ENCODE measurements around the gene KCNMA1. TPM values are rescaled to one million over a fixed set of nuclear protein-coding genes. Genes with fewer than 3 reads are reported as not detected.
"Not testable (repeated sequence)": the region's sequence is repeated elsewhere in the genome, so short reads cannot be mapped to it uniquely, and the experiment has no call there.

The KCNMA1 gene
- total RNA-seq, 1 experiment from 2014 or later, result 143 TPM

DNA sequence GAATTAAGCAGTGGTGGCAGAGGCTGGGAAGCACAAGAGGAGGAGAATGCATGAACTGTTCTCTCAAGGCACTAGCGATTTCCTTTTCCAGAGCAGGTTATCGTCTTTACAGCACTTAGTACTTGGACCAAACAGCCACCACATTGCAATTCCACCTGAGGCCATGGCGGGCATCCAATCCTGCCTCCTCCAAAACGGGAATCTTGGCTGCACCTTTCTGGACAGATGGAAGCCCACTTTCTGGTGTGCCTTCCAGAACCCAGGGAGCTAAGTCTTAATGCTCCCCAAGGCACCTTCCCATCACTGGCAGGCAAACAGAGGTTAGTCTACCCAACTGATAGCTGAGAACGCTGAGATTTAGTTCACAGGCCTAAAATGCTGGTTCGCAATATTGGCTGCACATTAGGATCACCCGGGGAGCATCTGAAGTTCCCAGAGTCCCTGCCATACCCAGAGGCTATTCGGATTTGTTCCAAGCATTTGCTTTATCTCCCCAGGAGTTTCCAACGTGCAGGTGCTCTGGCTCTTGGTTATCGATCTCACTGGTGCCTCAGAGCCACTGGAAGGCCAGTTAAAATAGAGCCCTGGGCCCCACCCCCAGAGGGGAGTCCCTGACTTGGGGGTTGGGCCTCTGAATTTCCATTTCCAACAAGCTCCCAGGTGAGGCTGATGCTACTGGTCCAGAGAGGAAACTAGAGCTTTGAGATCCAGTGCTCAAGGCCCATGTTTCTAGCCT, 62.2 kb downstream of the KCNMA1 start:
- H3K27ac ChIP-seq (ENCODE audit: low read length), result no peak overlapping the region
- no TSS peak for BruUV-seq (replicated peaks)
- H3K9me2 ChIP-seq (replicated peaks; ENCODE audit: low read length), result no peaks in the 10 kb centered on the region
- H3K4me1 ChIP-seq (ENCODE audit: insufficient read depth, low read length), result peaks cover 21% of the 10 kb centered on the region
- no peak for ATAC-seq
- H2AFZ ChIP-seq (ENCODE audit: low read length), result no peak overlapping the region
- ChIA-PET CTCF (no interaction called here), POLR2A (ENCODE audit: unreplicated experiment) (no interaction called here)
- no peaks in the 10 kb centered on the region for H4K20me1 ChIP-seq (ENCODE audit: low read length)
- no peaks in the 10 kb centered on the region for H3K36me3 ChIP-seq (ENCODE audit: low read depth, low read length)
- H3K9me3 ChIP-seq (ENCODE audit: low read length), result no peaks in the 10 kb centered on the region
- H3K4me2 ChIP-seq (ENCODE audit: low read length), result no peak overlapping the region
- H3K27me3 ChIP-seq (ENCODE audit: low read length), result no peaks in the 10 kb centered on the region
- peaks cover 62% of the 10 kb centered on the region for H3K79me2 ChIP-seq (ENCODE audit: low read length)
- DNase-seq, result no peak
- intact Hi-C loops (cut with micrococcal nuclease), result no loop called here
- H3F3A ChIP-seq (ENCODE audit: low read length, unreplicated experiment), result peaks cover 6% of the 10 kb centered on the region
- TF ChIP-seq EZH2 (IDR thresholded peaks at IDR 0.05; ENCODE audit: low read length, unreplicated experiment) (no peak), EZH2phosphoT487 (IDR thresholded peaks at IDR 0.05; ENCODE audit: borderline replicate concordance, low read length) (no peak)
- TF ChIP-seq, protein P1, sequence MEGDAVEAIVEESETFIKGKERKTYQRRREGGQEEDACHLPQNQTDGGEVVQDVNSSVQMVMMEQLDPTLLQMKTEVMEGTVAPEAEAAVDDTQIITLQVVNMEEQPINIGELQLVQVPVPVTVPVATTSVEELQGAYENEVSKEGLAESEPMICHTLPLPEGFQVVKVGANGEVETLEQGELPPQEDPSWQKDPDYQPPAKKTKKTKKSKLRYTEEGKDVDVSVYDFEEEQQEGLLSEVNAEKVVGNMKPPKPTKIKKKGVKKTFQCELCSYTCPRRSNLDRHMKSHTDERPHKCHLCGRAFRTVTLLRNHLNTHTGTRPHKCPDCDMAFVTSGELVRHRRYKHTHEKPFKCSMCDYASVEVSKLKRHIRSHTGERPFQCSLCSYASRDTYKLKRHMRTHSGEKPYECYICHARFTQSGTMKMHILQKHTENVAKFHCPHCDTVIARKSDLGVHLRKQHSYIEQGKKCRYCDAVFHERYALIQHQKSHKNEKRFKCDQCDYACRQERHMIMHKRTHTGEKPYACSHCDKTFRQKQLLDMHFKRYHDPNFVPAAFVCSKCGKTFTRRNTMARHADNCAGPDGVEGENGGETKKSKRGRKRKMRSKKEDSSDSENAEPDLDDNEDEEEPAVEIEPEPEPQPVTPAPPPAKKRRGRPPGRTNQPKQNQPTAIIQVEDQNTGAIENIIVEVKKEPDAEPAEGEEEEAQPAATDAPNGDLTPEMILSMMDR (conservative IDR thresholded peaks at IDR 0.05; ENCODE audit: low read depth, low read length), result no peak
- H3K4me3 ChIP-seq (ENCODE audit: low read length), result no peak overlapping the region
- no peak overlapping the region for H3K9ac ChIP-seq (ENCODE audit: low read length)

DNA sequence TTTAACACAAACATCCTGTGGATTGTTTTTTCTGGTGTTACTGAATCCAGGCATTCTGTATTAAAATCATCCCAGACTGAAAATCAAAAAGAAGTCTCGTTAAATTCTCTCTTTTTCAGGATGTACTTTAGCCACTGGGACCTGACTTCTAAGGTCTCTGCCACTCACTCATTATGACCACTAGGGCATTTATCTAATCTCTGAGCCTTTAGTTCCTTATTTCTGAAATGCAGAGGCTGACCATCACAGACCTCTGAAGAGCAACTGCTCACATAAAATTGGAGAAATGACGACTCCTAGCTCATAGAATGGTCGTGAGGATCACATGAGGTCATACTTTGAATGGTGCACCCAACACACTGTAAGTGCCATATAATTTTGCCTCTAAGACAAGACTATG, 63.2 kb downstream of the KCNMA1 start:
- no peak overlapping the region for H2AFZ ChIP-seq (ENCODE audit: low read length)
- no peak overlapping the region for H3K27ac ChIP-seq (ENCODE audit: low read length)
- POLR2A ChIA-PET (ENCODE audit: unreplicated experiment), result no interaction called here
- BruUV-seq (replicated peaks), result no TSS peak
- H3K36me3 ChIP-seq (ENCODE audit: low read depth, low read length), result no peaks in the 10 kb centered on the region
- peaks cover 56% of the 10 kb centered on the region for H3K79me2 ChIP-seq (ENCODE audit: low read length)
- CTCF ChIA-PET, result no interaction called here
- H3F3A ChIP-seq (ENCODE audit: low read length, unreplicated experiment), result peaks cover 3% of the 10 kb centered on the region
- no peak overlapping the region for H3K4me3 ChIP-seq (ENCODE audit: low read length)
- ATAC-seq (no peak), DNase-seq (peak; percentile 50)
- TF ChIP-seq, protein P1 (conservative IDR thresholded peaks at IDR 0.05; ENCODE audit: low read depth, low read length), result peak; percentile 69
- TF ChIP-seq EZH2phosphoT487 (IDR thresholded peaks at IDR 0.05; ENCODE audit: borderline replicate concordance, low read length) (no peak), EZH2 (IDR thresholded peaks at IDR 0.05; ENCODE audit: low read length, unreplicated experiment) (no peak)
- H3K4me1 ChIP-seq (ENCODE audit: insufficient read depth, low read length), result peaks cover 14% of the 10 kb centered on the region
- H3K27me3 ChIP-seq (ENCODE audit: low read length), result no peaks in the 10 kb centered on the region
- no peaks in the 10 kb centered on the region for H3K9me2 ChIP-seq (replicated peaks; ENCODE audit: low read length)
- intact Hi-C loops (cut with micrococcal nuclease), result no loop called here
- H3K4me2 ChIP-seq (ENCODE audit: low read length), result no peak overlapping the region
- no peaks in the 10 kb centered on the region for H3K9me3 ChIP-seq (ENCODE audit: low read length)
- no peaks in the 10 kb centered on the region for H4K20me1 ChIP-seq (ENCODE audit: low read length)
- H3K9ac ChIP-seq (ENCODE audit: low read length), result no peak overlapping the region

DNA sequence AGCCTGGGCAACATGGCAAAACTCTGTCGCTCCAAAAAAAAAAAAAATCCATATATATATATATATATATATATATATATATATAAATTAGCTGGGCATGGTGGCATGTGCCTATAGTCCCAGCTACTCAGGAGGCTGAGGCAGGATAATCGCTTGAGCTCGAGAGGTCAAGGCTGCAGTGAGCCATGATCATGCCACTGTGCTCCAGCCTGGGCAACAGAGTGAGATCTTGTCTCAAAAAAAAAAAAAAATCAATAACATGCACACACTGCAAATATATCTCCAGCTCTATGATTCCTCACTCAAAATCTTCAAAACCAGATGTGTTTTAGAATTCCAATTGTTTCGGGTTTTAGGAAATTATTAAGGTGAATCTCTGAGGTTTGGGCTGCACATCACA, 65.1 kb downstream of the KCNMA1 start:
- H3K9me3 ChIP-seq (ENCODE audit: low read length); H3K4me3 ChIP-seq (ENCODE audit: low read length); H3K4me2 ChIP-seq (ENCODE audit: low read length); DNase-seq; H2AFZ ChIP-seq (ENCODE audit: low read length); POLR2A ChIA-PET (ENCODE audit: unreplicated experiment); H3K4me1 ChIP-seq (ENCODE audit: insufficient read depth, low read length); BruUV-seq (replicated peaks); H3K9me2 ChIP-seq (replicated peaks; ENCODE audit: low read length); H3F3A ChIP-seq (ENCODE audit: low read length, unreplicated experiment); H3K27ac ChIP-seq (ENCODE audit: low read length); ATAC-seq; intact Hi-C loops (cut with micrococcal nuclease); H3K9ac ChIP-seq (ENCODE audit: low read length); H3K36me3 ChIP-seq (ENCODE audit: low read depth, low read length); H4K20me1 ChIP-seq (ENCODE audit: low read length); H3K27me3 ChIP-seq (ENCODE audit: low read length): not testable (repeated sequence)
- CTCF ChIA-PET, result interaction anchor here (0.6 kb wide), 1 partner anchor 58 kb away, joined by 3 read pairs; no protein-coding TSS in a partner anchor
- H3K79me2 ChIP-seq (ENCODE audit: low read length), result peaks cover 47% of the 10 kb centered on the region

Data from PC-3 (cell line).